Prostate gland (tissue), 2 donors: ENCODE measurements around the gene IRX4.

Experiments
- POLR2A ChIP-seq: fragments of 450-650 bp; IDR thresholded peaks from one replicate; pipeline ENCODE4 v1.6.1; 2016; ENCODE audit warnings: antibody characterized with exemption, mild to moderate bottlenecking
- POLR2AphosphoS5 ChIP-seq: sonication (generic); formaldehyde crosslinking; IDR thresholded peaks from one replicate; pipeline ENCODE4 v1.6.1; 2017; ENCODE audit warnings: antibody characterized with exemption
- TF ChIP-seq, protein P1 (sequence below), 4 experiments: fragments of 200-600 bp in 2 of 4; fragments of 450-650 bp in 2 of 4; sonication (generic) in 2 of 4; IDR thresholded peaks; 1 replicate in 3 of 4; 2 replicates in 1 of 4; pipeline ENCODE4 v1.5.1; 2016 to 2019; ENCODE audit warnings: antibody characterized with exemption in 4 of 4, mild to moderate bottlenecking in 2 of 4, moderate library complexity in 2 of 4

- TF ChIP-seq POLR2A (no peak), POLR2AphosphoS5 (no peak)
- TF ChIP-seq, protein P1, sequence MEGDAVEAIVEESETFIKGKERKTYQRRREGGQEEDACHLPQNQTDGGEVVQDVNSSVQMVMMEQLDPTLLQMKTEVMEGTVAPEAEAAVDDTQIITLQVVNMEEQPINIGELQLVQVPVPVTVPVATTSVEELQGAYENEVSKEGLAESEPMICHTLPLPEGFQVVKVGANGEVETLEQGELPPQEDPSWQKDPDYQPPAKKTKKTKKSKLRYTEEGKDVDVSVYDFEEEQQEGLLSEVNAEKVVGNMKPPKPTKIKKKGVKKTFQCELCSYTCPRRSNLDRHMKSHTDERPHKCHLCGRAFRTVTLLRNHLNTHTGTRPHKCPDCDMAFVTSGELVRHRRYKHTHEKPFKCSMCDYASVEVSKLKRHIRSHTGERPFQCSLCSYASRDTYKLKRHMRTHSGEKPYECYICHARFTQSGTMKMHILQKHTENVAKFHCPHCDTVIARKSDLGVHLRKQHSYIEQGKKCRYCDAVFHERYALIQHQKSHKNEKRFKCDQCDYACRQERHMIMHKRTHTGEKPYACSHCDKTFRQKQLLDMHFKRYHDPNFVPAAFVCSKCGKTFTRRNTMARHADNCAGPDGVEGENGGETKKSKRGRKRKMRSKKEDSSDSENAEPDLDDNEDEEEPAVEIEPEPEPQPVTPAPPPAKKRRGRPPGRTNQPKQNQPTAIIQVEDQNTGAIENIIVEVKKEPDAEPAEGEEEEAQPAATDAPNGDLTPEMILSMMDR (IDR thresholded peaks at IDR 0.05) = no peak
Measured at GRCh38 chr5:1894243-1894642, 11.5 kb upstream of the IRX4 start.
